Mesenchymal stem cell (in vitro differentiated cells and primary cell): ENCODE results near the gene TEKTIP1.

Experiments used
- DNase-seq: peaks from one replicate; pipeline ENCODE4 v3.0.0-alpha.2; 2013
- H2AFZ ChIP-seq: one replicate; pipeline ENCODE4 v1.6.1; 2013; ENCODE audit warnings: low read depth, mild to moderate bottlenecking, control low read depth, inconsistent platforms, low read length, moderate library complexity
- H2AK5ac ChIP-seq: 2 replicates; pipeline ENCODE4 v1.6.1; 2013; ENCODE audit warnings: low read length, moderate library complexity, mild to moderate bottlenecking, inconsistent platforms; ENCODE audit not compliant: severe bottlenecking
- H2BK120ac ChIP-seq: one replicate; pipeline ENCODE4 v1.6.1; 2013; ENCODE audit warnings: low read depth, mild to moderate bottlenecking, inconsistent platforms, low read length, moderate library complexity
- H2BK12ac ChIP-seq, 2 experiments: one replicate each; pipeline ENCODE4 v1.6.1; 2013; ENCODE audit warnings: inconsistent platforms in 2 of 2, low read length in 2 of 2, mild to moderate bottlenecking in 2 of 2, moderate library complexity in 2 of 2, control low read depth in 1 of 2
- H2BK15ac ChIP-seq: one replicate; pipeline ENCODE4 v1.6.1; 2013; ENCODE audit warnings: mild to moderate bottlenecking, low read depth, inconsistent platforms; ENCODE audit not compliant: poor library complexity, severe bottlenecking
- H2BK5ac ChIP-seq: 2 replicates; pipeline ENCODE4 v1.6.1; 2013; ENCODE audit warnings: low read depth, mild to moderate bottlenecking, low read length, control low read depth, inconsistent platforms; ENCODE audit not compliant: poor library complexity, severe bottlenecking
- H3K14ac ChIP-seq, 2 experiments: one replicate each; pipeline ENCODE4 v1.6.1; 2013; ENCODE audit warnings: inconsistent platforms in 2 of 2, low read length in 2 of 2, control low read depth in 1 of 2, mild to moderate bottlenecking in 1 of 2, moderate library complexity in 1 of 2
- H3K18ac ChIP-seq, 2 experiments: one replicate each; pipeline ENCODE4 v1.6.1; 2013; ENCODE audit warnings: inconsistent platforms in 2 of 2, low read length in 2 of 2, control low read depth in 1 of 2, low read depth in 1 of 2, mild to moderate bottlenecking in 1 of 2
- H3K23ac ChIP-seq, 2 experiments: one replicate each; pipeline ENCODE4 v1.6.1; 2013; ENCODE audit warnings: inconsistent platforms in 2 of 2, low read length in 2 of 2, mild to moderate bottlenecking in 2 of 2, moderate library complexity in 2 of 2, control low read depth in 1 of 2
- H3K27ac ChIP-seq: 2 replicates; pipeline ENCODE4 v1.5.1; 2013; ENCODE audit warnings: mild to moderate bottlenecking, moderate library complexity, low read length, control low read depth, inconsistent platforms; ENCODE audit not compliant: poor library complexity, severe bottlenecking
- H3K27me3 ChIP-seq, 2 experiments: 2 replicates each; pipeline versions ENCODE4 v1.6.1 to v1.7.0; 2013; ENCODE audit warnings: low read length in 2 of 2, mild to moderate bottlenecking in 2 of 2, moderate library complexity in 2 of 2, control low read depth in 1 of 2, inconsistent platforms in 1 of 2; ENCODE audit not compliant: control insufficient read depth in 1 of 2, insufficient read depth in 1 of 2
- H3K36me3 ChIP-seq, 2 experiments: 2 replicates each; pipeline versions ENCODE4 v1.6.1 to v1.7.0; 2013; ENCODE audit warnings: low read length in 2 of 2, control low read depth in 1 of 2, inconsistent platforms in 1 of 2, low read depth in 1 of 2, mild to moderate bottlenecking in 1 of 2; ENCODE audit not compliant: insufficient read depth in 2 of 2, control insufficient read depth in 1 of 2
- H3K4ac ChIP-seq, 2 experiments: one replicate each; pipeline ENCODE4 v1.6.1; 2013; ENCODE audit warnings: inconsistent platforms in 2 of 2, low read length in 2 of 2, mild to moderate bottlenecking in 2 of 2, moderate library complexity in 2 of 2, control low read depth in 1 of 2, low read depth in 1 of 2
- H3K4me1 ChIP-seq: 2 replicates; pipeline ENCODE4 v1.6.1; 2013; ENCODE audit warnings: low read depth, low read length, control low read depth; ENCODE audit not compliant: control insufficient read depth, insufficient read depth
- H3K4me2 ChIP-seq: 2 replicates; pipeline ENCODE4 v1.6.1; 2013; ENCODE audit warnings: low read length, mild to moderate bottlenecking, inconsistent platforms; ENCODE audit not compliant: poor library complexity, severe bottlenecking
- H3K4me3 ChIP-seq, 2 experiments: 2 replicates each; pipeline versions ENCODE4 v1.5.1 to v1.7.0; 2013; ENCODE audit warnings: low read length in 2 of 2, mild to moderate bottlenecking in 2 of 2, control low read depth in 1 of 2, low read depth in 1 of 2; ENCODE audit not compliant: insufficient read depth in 1 of 2
- H3K79me1 ChIP-seq: replicated peaks from 2 replicates; pipeline ENCODE4 v1.6.1; 2013; ENCODE audit warnings: mild to moderate bottlenecking, control low read depth, low read length, inconsistent platforms; ENCODE audit not compliant: poor library complexity, severe bottlenecking
- H3K9ac ChIP-seq: 2 replicates; pipeline ENCODE4 v1.7.0; 2013; ENCODE audit warnings: mild to moderate bottlenecking, low read length, moderate library complexity
- H3K9me3 ChIP-seq: 2 replicates; pipeline ENCODE4 v1.7.0; 2013; ENCODE audit warnings: mild to moderate bottlenecking, low read length; ENCODE audit not compliant: control insufficient read depth
- H4K8ac ChIP-seq: one replicate; pipeline ENCODE4 v1.6.1; 2013; ENCODE audit warnings: inconsistent platforms, mild to moderate bottlenecking, low read length, moderate library complexity
- H4K91ac ChIP-seq: one replicate; pipeline ENCODE4 v1.6.1; 2013; ENCODE audit warnings: mild to moderate bottlenecking, low read length, inconsistent platforms
- WGBS: methylation state at CpG from one replicate; pipeline ENCODE4 v1.1.7; 2013; ENCODE audit warnings: mixed read lengths; 5-methylcytosine and 5-hydroxymethylcytosine counted together

The TEKTIP1 gene

DNA sequence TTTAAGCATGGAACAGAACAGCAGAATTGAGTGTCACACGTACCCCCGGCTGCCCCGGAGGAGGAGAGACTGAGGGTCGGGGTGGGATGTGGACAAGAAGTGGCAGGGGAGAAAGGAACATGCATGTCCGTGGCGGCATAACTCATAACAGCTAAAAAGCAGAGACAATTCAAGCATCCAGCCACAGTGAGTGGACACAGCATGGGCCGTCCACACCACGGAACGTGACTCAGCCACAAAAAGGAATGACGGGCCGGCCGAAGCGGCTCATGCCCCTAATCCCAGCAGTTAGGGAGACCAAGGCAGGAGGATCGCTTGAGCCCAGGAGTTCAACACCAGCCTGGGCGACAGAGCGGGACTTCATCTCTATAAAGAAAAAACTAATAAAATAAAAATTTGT, 46.1 kb upstream of the TEKTIP1 start:
- Histone ChIP-seq H3K36me3 (peaks cover 42 to 79% of the 10 kb centered on the region in 2 experiments), H3K4me2 (no peak overlapping the region), H3K4me3 (no peak overlapping the region), H2BK12ac (no peak overlapping the region), H3K9ac (no peak overlapping the region), H2AFZ (no peak overlapping the region), H2BK120ac (no peak overlapping the region), H3K9me3 (no peaks in the 10 kb centered on the region), H3K4ac (no peak overlapping the region), H3K27me3 (no peaks in the 10 kb centered on the region), H3K14ac (no peak overlapping the region), H4K91ac (no peak overlapping the region), H3K18ac (no peak overlapping the region), H3K23ac (no peak overlapping the region), H3K4me1 (peaks cover 38% of the 10 kb centered on the region), H2BK5ac (no peak overlapping the region), H2AK5ac (peak overlapping the region; percentile 26), H2BK15ac (no peak overlapping the region), H3K79me1 (peaks cover 38% of the 10 kb centered on the region), H4K8ac (no peak overlapping the region), H3K27ac (no peak overlapping the region)
- no peak for DNase-seq
- WGBS: 89% methylated on average over 13 of the region's 16 CpGs

DNA sequence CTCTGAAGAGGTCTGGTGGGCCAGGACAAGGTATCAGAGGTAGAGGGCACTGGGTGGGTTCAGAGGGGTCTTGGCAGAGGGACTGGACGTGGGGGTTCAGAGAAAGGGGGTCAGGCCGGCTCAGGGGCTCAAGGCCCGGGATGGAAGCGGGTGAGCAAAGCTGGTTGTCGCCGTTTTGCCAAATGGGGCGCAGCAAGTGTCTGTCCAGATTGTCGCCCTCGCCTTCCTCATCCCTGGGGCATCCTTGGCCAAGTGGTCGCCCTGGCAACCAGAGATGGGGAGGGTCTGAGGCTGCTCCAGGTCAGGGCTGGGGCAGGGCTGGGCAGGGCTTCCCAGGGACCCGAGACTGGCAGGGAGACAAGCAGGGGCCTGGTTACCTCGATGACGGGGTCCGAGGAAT, 45.3 kb upstream of the TEKTIP1 start:
- WGBS: 96% methylated on average over 14 of the region's 14 CpGs
- H3K18ac ChIP-seq: no peak overlapping the region

GRCh38 chr19:3494051-3494450, 44.9 kb upstream of the TEKTIP1 start:
- H3K23ac ChIP-seq: no peak overlapping the region
- H3K9ac ChIP-seq: no peak overlapping the region
- H3K4me3 ChIP-seq: no peak overlapping the region
- H3K36me3 ChIP-seq: peaks cover 40 to 75% of the 10 kb centered on the region in 2 experiments
- no peak overlapping the region for H3K14ac ChIP-seq
- H2BK5ac ChIP-seq: no peak overlapping the region
- no peak overlapping the region for H2AFZ ChIP-seq
- H3K4ac ChIP-seq: no peak overlapping the region
- peaks cover 38% of the 10 kb centered on the region for H3K4me1 ChIP-seq
- 89% methylated on average over 14 of the region's 15 CpGs for WGBS
- H2BK15ac ChIP-seq: no peak overlapping the region
- peaks cover 38% of the 10 kb centered on the region for H3K79me1 ChIP-seq
- H3K27me3 ChIP-seq: no peaks in the 10 kb centered on the region
- no peak overlapping the region for H4K91ac ChIP-seq
- no peak overlapping the region for H3K18ac ChIP-seq
- H3K9me3 ChIP-seq: no peaks in the 10 kb centered on the region
- H3K4me2 ChIP-seq: no peak overlapping the region
- no peak overlapping the region for H2BK120ac ChIP-seq
- H2AK5ac ChIP-seq: no peak overlapping the region
- no peak overlapping the region for H4K8ac ChIP-seq
- DNase-seq: no peak
- H3K27ac ChIP-seq: no peak overlapping the region
- no peak overlapping the region for H2BK12ac ChIP-seq

More for the DNA sequence above, 45.3 kb upstream of the TEKTIP1 start:
- Histone ChIP-seq H3K79me1 (peaks cover 38% of the 10 kb centered on the region), H2BK12ac (no peak overlapping the region), H3K27me3 (no peaks in the 10 kb centered on the region), H4K91ac (no peak overlapping the region), H2AK5ac (no peak overlapping the region), H3K4ac (no peak overlapping the region), H3K4me2 (no peak overlapping the region), H3K9ac (no peak overlapping the region), H3K9me3 (no peaks in the 10 kb centered on the region), H3K36me3 (peaks cover 40 to 75% of the 10 kb centered on the region in 2 experiments), H2BK5ac (no peak overlapping the region), H3K4me3 (no peak overlapping the region), H2BK120ac (no peak overlapping the region), H2AFZ (no peak overlapping the region), H3K23ac (no peak overlapping the region), H3K14ac (no peak overlapping the region), H3K27ac (no peak overlapping the region), H2BK15ac (no peak overlapping the region), H4K8ac (no peak overlapping the region), H3K4me1 (peaks cover 37% of the 10 kb centered on the region)
- DNase-seq: no peak

DNA sequence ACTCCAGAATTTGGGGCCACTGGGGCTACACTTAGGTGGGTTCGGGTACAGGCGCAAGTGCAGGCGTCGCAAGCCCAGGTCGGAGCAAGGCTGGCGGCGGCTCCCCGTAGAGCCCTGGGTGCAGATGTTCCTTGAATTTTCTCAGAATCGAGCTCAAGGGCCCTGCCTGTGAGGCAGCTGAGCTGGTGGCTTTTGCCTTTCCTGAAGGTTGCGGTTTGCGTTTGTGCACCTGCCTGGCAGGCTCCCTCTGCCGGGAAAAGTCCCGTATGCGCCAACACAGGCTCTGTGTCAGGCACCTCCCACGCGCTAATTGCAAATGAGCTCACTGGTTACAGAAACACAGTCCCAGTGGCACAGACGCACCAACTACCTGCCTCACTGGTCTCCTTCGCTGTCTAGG, 44.4 kb upstream of the TEKTIP1 start:
- H3K4me2 ChIP-seq: no peak overlapping the region
- H3K4me3 ChIP-seq: no peak overlapping the region
- no peak overlapping the region for H4K91ac ChIP-seq
- no peak overlapping the region for H2BK12ac ChIP-seq
- H2AK5ac ChIP-seq: no peak overlapping the region
- no peak overlapping the region for H2BK120ac ChIP-seq
- no peak overlapping the region for H2BK5ac ChIP-seq
- H3K14ac ChIP-seq: no peak overlapping the region
- no peaks in the 10 kb centered on the region for H3K27me3 ChIP-seq
- H3K9me3 ChIP-seq: no peaks in the 10 kb centered on the region
- H3K27ac ChIP-seq: no peak overlapping the region
- H3K23ac ChIP-seq: no peak overlapping the region
- no peak overlapping the region for H3K4ac ChIP-seq
- no peak overlapping the region for H3K18ac ChIP-seq
- peaks cover 38% of the 10 kb centered on the region for H3K79me1 ChIP-seq
- H3K9ac ChIP-seq: no peak overlapping the region
- WGBS: over 99% methylated on average over 18 of the region's 18 CpGs
- peaks cover 38% of the 10 kb centered on the region for H3K4me1 ChIP-seq
- no peak for DNase-seq
- H2AFZ ChIP-seq: no peak overlapping the region
- H3K36me3 ChIP-seq: peaks cover 40 to 75% of the 10 kb centered on the region in 2 experiments
- no peak overlapping the region for H4K8ac ChIP-seq
- no peak overlapping the region for H2BK15ac ChIP-seq
